ENCODE data around the gene TNP2. TPM values are rescaled to one million over a fixed set of nuclear protein-coding genes. Genes with fewer than 3 reads are reported as not detected.

TNP2 gene
- total RNA-seq, 3 donors from 2014 or later (not counting 1 experiment from before 2014, with no cell fraction given) = not detected

DNA sequence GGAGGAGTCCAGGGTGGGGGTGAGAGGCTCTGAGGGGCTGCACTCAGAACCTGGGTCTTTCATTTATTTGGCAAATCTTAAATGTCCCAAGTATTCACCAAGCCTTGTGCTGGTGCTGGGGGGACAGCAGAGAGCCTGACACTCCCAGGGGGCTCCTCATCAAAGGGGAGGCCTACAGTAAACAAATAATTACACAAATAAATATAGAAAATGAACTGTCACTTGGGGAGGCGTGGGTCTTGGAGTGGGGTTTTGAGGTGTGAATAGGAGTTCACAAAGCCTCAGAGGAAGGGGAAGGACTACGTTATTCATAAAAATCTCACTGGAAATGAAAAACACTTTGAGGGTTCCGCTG is 27.2 kb upstream of the TNP2 start:
- no peaks in the 10 kb centered on the region for H3K36me3 Mint-ChIP-seq
- peaks cover 21% of the 10 kb centered on the region for H3K27me3 ChIP-seq (ENCODE audit: control insufficient read depth, insufficient read depth, low read length)
- no peaks in the 10 kb centered on the region for H3K9me3 ChIP-seq (ENCODE audit: control insufficient read depth, insufficient read depth, low read length)
- TF ChIP-seq, protein P1, sequence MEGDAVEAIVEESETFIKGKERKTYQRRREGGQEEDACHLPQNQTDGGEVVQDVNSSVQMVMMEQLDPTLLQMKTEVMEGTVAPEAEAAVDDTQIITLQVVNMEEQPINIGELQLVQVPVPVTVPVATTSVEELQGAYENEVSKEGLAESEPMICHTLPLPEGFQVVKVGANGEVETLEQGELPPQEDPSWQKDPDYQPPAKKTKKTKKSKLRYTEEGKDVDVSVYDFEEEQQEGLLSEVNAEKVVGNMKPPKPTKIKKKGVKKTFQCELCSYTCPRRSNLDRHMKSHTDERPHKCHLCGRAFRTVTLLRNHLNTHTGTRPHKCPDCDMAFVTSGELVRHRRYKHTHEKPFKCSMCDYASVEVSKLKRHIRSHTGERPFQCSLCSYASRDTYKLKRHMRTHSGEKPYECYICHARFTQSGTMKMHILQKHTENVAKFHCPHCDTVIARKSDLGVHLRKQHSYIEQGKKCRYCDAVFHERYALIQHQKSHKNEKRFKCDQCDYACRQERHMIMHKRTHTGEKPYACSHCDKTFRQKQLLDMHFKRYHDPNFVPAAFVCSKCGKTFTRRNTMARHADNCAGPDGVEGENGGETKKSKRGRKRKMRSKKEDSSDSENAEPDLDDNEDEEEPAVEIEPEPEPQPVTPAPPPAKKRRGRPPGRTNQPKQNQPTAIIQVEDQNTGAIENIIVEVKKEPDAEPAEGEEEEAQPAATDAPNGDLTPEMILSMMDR (IDR thresholded peaks at IDR 0.05) = no peak
- intact Hi-C loops (cut with micrococcal nuclease) = loop anchor here (5.0 kb wide), 1 partner anchor 56 kb away; no protein-coding TSS in a partner anchor
- peaks cover 28% of the 10 kb centered on the region for H3K4me1 ChIP-seq (ENCODE audit: control insufficient read depth, insufficient read depth, low read length)
- H3K9me3 Mint-ChIP-seq = no peaks in the 10 kb centered on the region
- no peak overlapping the region for H3K27ac ChIP-seq (ENCODE audit: low read length)
- DNase-seq = no peak
- 75% methylated on average over 3 of the region's 3 CpGs for WGBS (ENCODE audit: insufficient coverage)
- no peaks in the 10 kb centered on the region for H3K36me3 ChIP-seq (ENCODE audit: control insufficient read depth, insufficient read depth, low read length)
- no peak overlapping the region for H3K4me3 ChIP-seq (ENCODE audit: low read length)
- no peak overlapping the region for H3K4me3 Mint-ChIP-seq
- no peak for ATAC-seq
- H3K4me1 Mint-ChIP-seq = peaks cover 12 to 13% of the 10 kb centered on the region in 2 donors
- peaks cover 36 to 49% of the 10 kb centered on the region in 2 donors for H3K27me3 Mint-ChIP-seq (ENCODE audit: low read depth in 2 of 2)
- H3K27ac Mint-ChIP-seq = no peak overlapping the region

DNA sequence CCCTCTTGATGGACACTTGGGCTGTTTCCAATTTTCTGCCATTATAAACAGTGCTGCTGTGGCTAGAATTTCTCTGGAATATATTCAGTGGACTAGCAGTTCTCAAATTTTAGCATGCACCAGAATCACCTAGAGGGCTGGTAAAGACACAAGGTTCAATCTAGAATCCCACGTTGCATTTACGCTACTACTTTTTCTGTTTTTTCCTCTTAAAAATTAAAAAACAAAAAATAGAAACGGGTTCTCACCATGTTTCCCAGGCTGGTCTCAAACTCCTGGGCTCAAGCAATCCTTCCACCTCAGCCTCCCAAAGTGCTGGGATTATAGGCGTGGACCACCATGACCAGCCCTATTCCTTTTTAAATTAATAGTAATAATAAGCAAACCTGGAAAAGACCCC is 26.5 kb upstream of the TNP2 start:
- Histone ChIP-seq H3K4me1 (ENCODE audit: control insufficient read depth, insufficient read depth, low read length) (peaks cover 28% of the 10 kb centered on the region), H3K9me3 (ENCODE audit: control insufficient read depth, insufficient read depth, low read length) (no peaks in the 10 kb centered on the region), H3K27ac (ENCODE audit: low read length) (no peak overlapping the region), H3K36me3 (ENCODE audit: control insufficient read depth, insufficient read depth, low read length) (no peaks in the 10 kb centered on the region), H3K27me3 (ENCODE audit: control insufficient read depth, insufficient read depth, low read length) (peaks cover 24% of the 10 kb centered on the region), H3K4me3 (ENCODE audit: low read length) (no peak overlapping the region)
- Mint-ChIP-seq H3K36me3 (no peaks in the 10 kb centered on the region), H3K4me1 (peaks cover 12 to 13% of the 10 kb centered on the region in 2 donors), H3K27ac (no peak overlapping the region), H3K9me3 (no peaks in the 10 kb centered on the region), H3K27me3 (ENCODE audit: low read depth in 2 of 2) (peaks cover 40 to 51% of the 10 kb centered on the region in 2 donors), H3K4me3 (no peak overlapping the region)
- ATAC-seq = no peak
- WGBS (ENCODE audit: insufficient coverage) = 96% methylated on average over 3 of the region's 4 CpGs
- intact Hi-C loops (cut with micrococcal nuclease) = loop anchor here (5.0 kb wide), 1 partner anchor 57 kb away; no protein-coding TSS in a partner anchor
- TF ChIP-seq, protein P1 (IDR thresholded peaks at IDR 0.05) = no peak
- DNase-seq = no peak

- intact Hi-C loops (cut with micrococcal nuclease) = no loop called here
- peaks cover 14% of the 10 kb centered on the region for H3K4me1 ChIP-seq (ENCODE audit: control insufficient read depth, insufficient read depth, low read length)
- H3K9me3 ChIP-seq (ENCODE audit: control insufficient read depth, insufficient read depth, low read length) = no peaks in the 10 kb centered on the region
- Mint-ChIP-seq H3K4me1 (peaks cover 5 to 7% of the 10 kb centered on the region in 2 donors), H3K36me3 (no peaks in the 10 kb centered on the region), H3K27ac (no peak overlapping the region), H3K27me3 (ENCODE audit: low read depth in 2 of 2) (peaks cover 69 to 75% of the 10 kb centered on the region in 2 donors), H3K9me3 (no peaks in the 10 kb centered on the region), H3K4me3 (no peak overlapping the region)
- no peak for DNase-seq
- TF ChIP-seq, protein P1 (IDR thresholded peaks at IDR 0.05) = no peak
- peaks cover 24% of the 10 kb centered on the region for H3K27me3 ChIP-seq (ENCODE audit: control insufficient read depth, insufficient read depth, low read length)
- ATAC-seq = no peak
- 95% methylated on average over 7 of the region's 7 CpGs for WGBS (ENCODE audit: insufficient coverage)
- H3K36me3 ChIP-seq (ENCODE audit: control insufficient read depth, insufficient read depth, low read length) = no peaks in the 10 kb centered on the region
- no peak overlapping the region for H3K27ac ChIP-seq (ENCODE audit: low read length)
- no peak overlapping the region for H3K4me3 ChIP-seq (ENCODE audit: low read length)
These were observed 23.1 kb upstream of the TNP2 start for GRCh38 chr16:11292076-11292748.
